ENCODE data around the gene ICAM4. TPM values are rescaled to one million over a fixed set of nuclear protein-coding genes. Genes with fewer than 3 reads are reported as not detected.

The ICAM4 gene
- total RNA-seq, 1 donor, result 0.27 TPM

DNA sequence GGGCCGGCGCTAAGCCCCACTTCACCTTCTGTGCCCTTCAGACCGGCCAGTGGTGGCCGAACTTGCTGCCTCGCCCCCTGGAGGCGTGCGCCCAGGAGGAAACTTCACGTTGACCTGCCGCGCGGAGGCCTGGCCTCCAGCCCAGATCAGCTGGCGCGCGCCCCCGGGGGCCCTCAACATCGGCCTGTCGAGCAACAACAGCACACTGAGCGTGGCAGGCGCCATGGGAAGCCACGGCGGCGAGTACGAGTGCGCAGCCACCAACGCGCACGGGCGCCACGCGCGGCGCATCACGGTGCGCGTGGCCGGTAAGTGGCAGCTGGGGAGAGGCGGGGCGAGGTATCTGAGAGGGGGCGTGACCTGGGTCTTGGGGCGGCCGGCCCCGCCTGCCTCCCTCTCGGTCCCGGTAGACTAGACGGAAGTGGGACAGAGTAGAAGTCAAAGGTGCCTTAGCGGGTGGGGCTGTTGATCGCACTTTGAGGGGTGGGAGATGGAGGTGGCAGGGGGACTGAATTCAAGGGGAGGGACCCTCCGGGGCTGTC lies 8.6 kb downstream of the ICAM4 start:
- no peak overlapping the region for H3K4me3 ChIP-seq (ENCODE audit: low read depth, low read length)
- peak; percentile 15 for TF ChIP-seq CTCF (IDR thresholded peaks at IDR 0.05; ENCODE audit: insufficient read depth, low read length)
- DNase-seq (ENCODE audit: low read depth), result no peak

GRCh38 chr19:10295847-10296591 lies 9.3 kb downstream of the ICAM4 start:
- no peak for DNase-seq (ENCODE audit: low read depth)
- no peak for TF ChIP-seq CTCF (IDR thresholded peaks at IDR 0.05; ENCODE audit: insufficient read depth, low read length)
- no peak overlapping the region for H3K4me3 ChIP-seq (ENCODE audit: low read depth, low read length)

DNA sequence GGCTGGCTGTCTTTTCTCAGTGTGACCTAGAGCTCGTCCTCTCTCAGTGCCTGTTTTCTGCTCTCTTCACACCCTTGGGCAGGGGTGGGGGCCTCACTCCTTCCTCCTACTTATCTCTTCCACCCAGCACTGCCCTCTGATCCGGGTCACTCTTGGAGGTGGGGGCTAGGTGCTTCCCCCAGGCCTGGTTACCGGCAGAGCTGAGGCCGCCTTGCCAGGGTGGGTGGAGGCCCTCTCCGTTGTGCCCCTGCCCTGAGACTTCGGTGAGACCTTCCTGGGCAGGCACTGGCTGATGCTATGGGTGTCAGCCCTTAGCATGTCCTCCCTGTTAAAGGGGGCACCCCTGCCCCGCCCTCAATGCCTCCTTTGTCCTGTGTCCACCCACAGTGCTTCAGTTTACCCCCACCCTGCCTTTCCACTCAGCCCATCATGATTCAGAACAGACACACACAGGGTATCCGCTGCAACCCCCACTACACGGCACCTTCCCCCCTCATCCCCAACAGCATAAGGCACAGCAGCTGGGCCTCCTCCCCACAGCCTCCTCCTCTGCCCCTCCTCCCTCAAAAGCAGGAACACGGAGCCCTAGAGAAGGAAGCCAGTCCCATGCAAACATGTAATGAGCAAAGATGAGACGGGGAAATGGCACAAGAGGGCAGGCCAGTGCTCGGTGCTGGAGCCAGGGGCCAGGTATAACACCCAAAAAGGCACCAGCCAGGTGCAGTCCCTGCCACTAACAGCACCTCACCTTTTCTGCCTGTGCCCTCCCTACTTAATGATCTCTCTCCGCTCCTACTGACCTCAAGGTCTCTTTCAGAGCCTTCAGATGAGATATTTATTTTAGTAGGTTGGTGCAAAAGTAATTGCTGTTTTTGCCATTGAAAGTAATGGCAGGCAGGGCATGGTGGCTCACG lies 13.0 kb downstream of the ICAM4 start:
- DNase-seq (ENCODE audit: low read depth), result no peak
- no peak for TF ChIP-seq CTCF (IDR thresholded peaks at IDR 0.05; ENCODE audit: insufficient read depth, low read length)
- no peak overlapping the region for H3K4me3 ChIP-seq (ENCODE audit: low read depth, low read length)

DNA sequence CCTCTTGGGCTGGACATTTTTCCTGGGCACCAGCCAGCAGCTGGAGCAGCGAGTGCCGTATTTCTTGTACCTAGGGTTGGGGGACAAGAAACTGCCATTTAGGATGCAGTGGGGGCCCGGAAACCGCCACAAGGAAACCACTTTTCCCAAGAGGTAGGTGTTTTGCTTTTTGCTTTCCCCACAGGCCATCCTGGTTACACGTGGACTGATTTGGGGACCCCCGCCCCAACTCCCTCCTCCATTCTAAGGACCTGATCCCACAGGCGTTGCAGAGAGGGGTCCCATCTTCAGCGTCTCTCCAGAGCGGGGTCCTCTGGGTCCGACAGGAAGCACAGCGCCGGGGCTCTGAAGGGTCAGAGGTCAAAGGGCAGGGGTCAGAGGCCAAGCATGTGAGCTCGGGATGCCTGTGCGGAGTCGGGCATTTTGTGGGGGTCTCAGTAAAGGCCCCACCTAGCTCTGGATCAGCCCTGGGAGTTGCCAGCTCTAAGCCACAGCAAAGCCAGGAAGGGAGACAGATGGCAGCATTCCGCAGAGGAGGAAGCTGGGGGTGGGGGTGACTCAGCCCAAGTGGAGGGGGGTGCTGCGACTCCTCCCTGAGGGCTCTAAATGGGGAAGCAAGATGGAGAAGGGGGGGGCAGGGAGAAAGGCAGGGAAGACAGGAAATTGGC lies 18.5 kb downstream of the ICAM4 start:
- no peak for DNase-seq (ENCODE audit: low read depth)
- no peak for TF ChIP-seq CTCF (IDR thresholded peaks at IDR 0.05; ENCODE audit: insufficient read depth, low read length)

DNA sequence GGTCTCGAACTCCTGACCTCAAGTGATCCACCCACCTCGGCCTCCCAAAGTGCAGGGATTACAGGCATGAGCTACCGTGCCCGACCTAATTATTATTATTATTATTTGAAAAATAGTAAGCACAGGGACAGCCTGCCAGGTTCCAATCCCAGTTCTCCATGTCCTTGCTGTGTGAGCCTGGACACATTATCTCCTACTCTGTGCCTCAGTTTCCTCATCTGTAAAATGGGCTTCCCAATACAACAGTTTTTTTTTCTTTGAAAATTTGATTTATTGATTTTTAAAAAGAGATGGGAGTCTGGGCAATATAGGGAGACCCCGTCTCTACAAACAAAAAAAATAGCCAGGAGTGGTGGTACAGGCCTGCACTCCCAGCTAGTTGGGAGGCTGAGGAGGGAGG lies 19.6 kb downstream of the ICAM4 start:
- H3K4me3 ChIP-seq (ENCODE audit: low read depth, low read length), result no peak overlapping the region
- no peak for TF ChIP-seq CTCF (IDR thresholded peaks at IDR 0.05; ENCODE audit: insufficient read depth, low read length)
- DNase-seq (ENCODE audit: low read depth), result no peak

More for the DNA sequence above, 18.5 kb downstream of the ICAM4 start:
- no peak overlapping the region for H3K4me3 ChIP-seq (ENCODE audit: low read depth, low read length)

- no peak for TF ChIP-seq CTCF (IDR thresholded peaks at IDR 0.05; ENCODE audit: insufficient read depth, low read length)
- no peak within 1 kb of the TSS for H3K4me3 ChIP-seq (ENCODE audit: low read depth, low read length)
- DNase-seq (ENCODE audit: low read depth), result no peak
Measured at GRCh38 chr19:10309423-10309822, 22.7 kb downstream of the ICAM4 start, which contains the start of gene ZGLP1. Gene ZGLP1 (minus strand): TSS chr19:10309815.

Measured in fibroblast of the aortic adventitia (primary cell).